Heart left ventricle (tissue), 13 donors: ENCODE results near the gene RNF208.

Experiments used
- CTCF ChIP-seq, 12 donors: fragments of 200-600 bp; sonication (generic) in 4 of 12; IDR thresholded peaks; one replicate each; pipeline versions ENCODE4 v1.5.0 to v1.8.0; 2018 to 2022; ENCODE audit warnings: antibody characterized with exemption in 12 of 12, mild to moderate bottlenecking in 5 of 12
- POLR2A ChIP-seq, 2 donors: fragments of 450-650 bp; IDR thresholded peaks; one replicate each; pipeline ENCODE4 v1.6.1; 2017; ENCODE audit warnings: antibody characterized with exemption in 2 of 2, mild to moderate bottlenecking in 2 of 2, moderate library complexity in 2 of 2
- donor health status: ischemic (EF 13 %, LVEDD 7.1; RV severe dilation, severe dysfunction).
- donor health status: DM: no; HTN: yes; CAD: no.
- donor health status: DM: no; HTN: no; CAD: no.
- donor health status: ischemic (EF 25% LVEDD 6.9; RV normal size, moderate dysfunction).
- donor health status: ischemic (EF 25% LVEDD 5.7; RV mildly dilated, moderate dysfunction).
- donor health status: ischemic (EF 35%, LVEDD 5.7; RV mildly dilated, moderate dysfunction).
- donor health status: nonischemic (EF 11% LVEDD 7.7; RV severe dilation, severe dysfunction).
- donor health status: DM: yes; HTN: yes; CAD: no.
- donor health status: PGD.
- donor health status: ischemic (EF 29% LVEDD 5.4; RV normal size, mild dysfunction).
- donor health status: nonischemic (EF 23%, LVEDD 6.1; RV moderate dilation, normal function).

GRCh38 chr9:137227054-137227852 lies 5.2 kb upstream of the RNF208 start, which contains the start of gene RNF224:
- TF ChIP-seq CTCF (IDR thresholded peaks at IDR 0.05) (peak; percentile 75 to 90 (median 84)), POLR2A (IDR thresholded peaks at IDR 0.05) (no peak)
